Epithelial cell of proximal tubule (primary cell): ENCODE results near the gene KLF2. TPM values are rescaled to one million over a fixed set of nuclear protein-coding genes. Genes with fewer than 3 reads are reported as not detected.

Experiments used
- DNase-seq: peaks from one replicate; pipeline ENCODE4 v3.0.0-alpha.2; 2011; ENCODE audit warnings: low read depth
- H3K4me3 ChIP-seq: 2 replicates; pipeline ENCODE4 v1.5.1; 2011; ENCODE audit warnings: low read depth, mild to moderate bottlenecking, low read length
- CTCF ChIP-seq: conservative IDR thresholded peaks from 2 replicates; pipeline ENCODE4 v1.5.1; 2012; ENCODE audit warnings: low read depth, mild to moderate bottlenecking, low read length
- total RNA-seq: library from RNA; depleted of rRNA; stranded (reverse); fragments of >200 nt; gene quantifications from 2 replicates; pipeline ENCODE4 v1.2.3, GENCODE V29; 2015

KLF2 gene
- total RNA-seq, 1 donor from 2014 or later: 1.3 TPM

GRCh38 chr19:16330806-16331690 lies 6.4 kb downstream of the KLF2 start:
- TF ChIP-seq CTCF: no peak
- H3K4me3 ChIP-seq: no peak overlapping the region
- DNase-seq: no peak

- no peak for DNase-seq
- no peak overlapping the region for H3K4me3 ChIP-seq
- TF ChIP-seq CTCF: no peak
Measured at GRCh38 chr19:16333001-16333586, 8.5 kb downstream of the KLF2 start.

GRCh38 chr19:16334411-16334810 lies 9.8 kb downstream of the KLF2 start:
- no peak for TF ChIP-seq CTCF
- no peak for DNase-seq
- H3K4me3 ChIP-seq: no peak overlapping the region

GRCh38 chr19:16335226-16335625 lies 10.6 kb downstream of the KLF2 start:
- DNase-seq: no peak
- no peak for TF ChIP-seq CTCF
- H3K4me3 ChIP-seq: no peak overlapping the region

- no peak overlapping the region for H3K4me3 ChIP-seq
- no peak for DNase-seq
- TF ChIP-seq CTCF: no peak
Measured at GRCh38 chr19:16336571-16336970, 11.9 kb downstream of the KLF2 start.

- no peak for DNase-seq
- no peak overlapping the region for H3K4me3 ChIP-seq
- TF ChIP-seq CTCF: no peak
Measured at GRCh38 chr19:16337809-16338469, 13.3 kb downstream of the KLF2 start.
